ENCODE data around the gene BICD1. TPM values are rescaled to one million over a fixed set of nuclear protein-coding genes. Genes with fewer than 3 reads are reported as not detected.
"Not testable (repeated sequence)": the region's sequence is repeated elsewhere in the genome, so short reads cannot be mapped to it uniquely, and the experiment has no call there.

BICD1 gene
- polyA plus RNA-seq, 1 experiment = 7.9 TPM

DNA sequence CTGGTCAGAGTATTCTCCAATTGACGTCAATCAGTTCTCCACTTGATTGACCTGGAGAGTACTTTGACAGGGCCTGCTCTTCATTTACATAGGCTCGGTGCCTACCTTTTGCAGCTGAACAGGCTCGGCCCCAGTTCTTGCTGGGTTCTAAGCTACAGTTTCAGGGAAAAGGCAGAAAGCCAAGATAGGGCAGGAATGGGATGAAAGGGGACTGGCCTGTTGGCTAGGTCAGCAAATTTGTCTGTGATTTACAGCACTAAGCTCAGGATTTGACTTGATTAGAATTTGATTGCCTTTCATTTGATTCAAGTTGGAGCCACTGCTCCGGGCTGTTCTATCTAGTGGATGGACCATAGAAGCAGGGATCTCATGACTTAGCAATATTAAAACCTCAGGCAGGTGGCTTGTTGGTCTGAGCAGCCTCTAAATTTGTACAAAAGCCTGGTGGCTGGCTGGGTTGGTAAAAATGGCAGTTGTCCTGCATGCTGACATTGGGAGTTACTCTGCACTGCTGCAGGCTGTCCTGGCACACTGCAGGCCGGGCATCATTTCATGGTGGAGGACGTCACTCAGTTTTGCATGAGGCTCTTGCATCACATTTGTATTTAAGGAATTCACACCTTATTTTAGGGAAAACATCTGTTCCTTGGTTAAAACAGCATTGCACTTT, 71.8 kb downstream of the BICD1 start:
- Histone ChIP-seq H3K4me3 (ENCODE audit: low read depth, low read length) (no peak overlapping the region), H3K36me3 (ENCODE audit: control insufficient read depth, insufficient read depth, low read length) (no peaks in the 10 kb centered on the region), H3K27me3 (ENCODE audit: control insufficient read depth, insufficient read depth, low read length) (no peaks in the 10 kb centered on the region)
- ChIA-PET CTCF (no interaction called here), POLR2A (no interaction called here)
- TF ChIP-seq, protein P1, sequence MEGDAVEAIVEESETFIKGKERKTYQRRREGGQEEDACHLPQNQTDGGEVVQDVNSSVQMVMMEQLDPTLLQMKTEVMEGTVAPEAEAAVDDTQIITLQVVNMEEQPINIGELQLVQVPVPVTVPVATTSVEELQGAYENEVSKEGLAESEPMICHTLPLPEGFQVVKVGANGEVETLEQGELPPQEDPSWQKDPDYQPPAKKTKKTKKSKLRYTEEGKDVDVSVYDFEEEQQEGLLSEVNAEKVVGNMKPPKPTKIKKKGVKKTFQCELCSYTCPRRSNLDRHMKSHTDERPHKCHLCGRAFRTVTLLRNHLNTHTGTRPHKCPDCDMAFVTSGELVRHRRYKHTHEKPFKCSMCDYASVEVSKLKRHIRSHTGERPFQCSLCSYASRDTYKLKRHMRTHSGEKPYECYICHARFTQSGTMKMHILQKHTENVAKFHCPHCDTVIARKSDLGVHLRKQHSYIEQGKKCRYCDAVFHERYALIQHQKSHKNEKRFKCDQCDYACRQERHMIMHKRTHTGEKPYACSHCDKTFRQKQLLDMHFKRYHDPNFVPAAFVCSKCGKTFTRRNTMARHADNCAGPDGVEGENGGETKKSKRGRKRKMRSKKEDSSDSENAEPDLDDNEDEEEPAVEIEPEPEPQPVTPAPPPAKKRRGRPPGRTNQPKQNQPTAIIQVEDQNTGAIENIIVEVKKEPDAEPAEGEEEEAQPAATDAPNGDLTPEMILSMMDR (IDR thresholded peaks at IDR 0.05; ENCODE audit: insufficient read depth, low read depth, low read length) = no peak
- DNase-seq (ENCODE audit: low read depth) = no peak

DNA sequence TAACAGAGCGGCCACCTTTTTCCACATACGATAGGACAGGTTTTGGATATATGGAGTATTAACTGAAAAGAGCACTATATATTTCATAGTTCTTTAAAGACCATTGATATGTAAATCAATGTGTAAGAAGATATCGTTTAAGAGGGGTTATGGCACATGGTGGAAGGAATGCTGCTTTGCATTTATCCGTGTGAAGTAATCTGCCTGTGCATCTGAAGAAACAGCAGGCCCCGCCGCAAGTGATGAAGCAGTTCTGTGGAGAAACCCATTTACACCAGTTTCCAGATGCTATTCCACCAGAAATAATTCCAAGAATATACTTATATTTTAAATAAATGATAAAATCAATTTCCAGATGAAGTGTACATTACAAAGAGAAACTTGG, 72.4 kb downstream of the BICD1 start:
- Histone ChIP-seq H3K27me3 (ENCODE audit: control insufficient read depth, insufficient read depth, low read length) (no peaks in the 10 kb centered on the region), H3K36me3 (ENCODE audit: control insufficient read depth, insufficient read depth, low read length) (no peaks in the 10 kb centered on the region), H3K4me3 (ENCODE audit: low read depth, low read length) (no peak overlapping the region)
- TF ChIP-seq, protein P1 (IDR thresholded peaks at IDR 0.05; ENCODE audit: insufficient read depth, low read depth, low read length) = no peak
- ChIA-PET POLR2A (no interaction called here), CTCF (no interaction called here)
- DNase-seq (ENCODE audit: low read depth) = no peak

DNA sequence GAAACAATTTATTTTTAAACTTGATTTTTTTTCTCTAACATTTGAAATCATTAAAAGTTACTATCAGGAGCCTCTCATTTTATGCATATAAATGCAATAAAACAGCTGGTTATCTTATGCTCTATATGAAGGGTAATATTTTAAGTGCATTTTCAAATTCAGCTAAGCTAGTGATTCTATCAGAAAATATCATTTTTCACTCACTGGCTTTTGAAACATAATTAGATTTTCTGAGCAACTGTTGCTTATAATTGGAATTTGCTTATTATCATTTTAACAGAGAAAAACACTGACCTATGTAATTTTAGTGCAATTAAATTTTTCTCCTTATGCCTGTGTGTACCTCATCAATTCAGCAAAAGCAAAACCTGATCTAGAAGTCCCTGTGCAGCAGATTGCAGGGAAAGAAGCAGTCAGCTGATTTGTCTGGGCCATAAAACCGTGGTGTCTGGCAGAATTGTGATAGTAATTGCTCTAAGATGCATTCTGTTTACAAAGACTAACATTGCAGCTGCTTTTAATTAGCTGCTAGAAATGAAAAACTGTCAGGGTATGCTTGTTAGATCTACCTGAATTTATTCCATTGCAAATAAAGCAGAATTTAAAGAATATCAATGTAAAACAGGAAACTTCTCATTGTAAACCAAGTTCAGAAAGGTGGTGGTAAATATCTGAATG, 75.0 kb downstream of the BICD1 start:
- Histone ChIP-seq H3K36me3 (ENCODE audit: control insufficient read depth, insufficient read depth, low read length) (no peaks in the 10 kb centered on the region), H3K27me3 (ENCODE audit: control insufficient read depth, insufficient read depth, low read length) (no peaks in the 10 kb centered on the region), H3K4me3 (ENCODE audit: low read depth, low read length) (no peak overlapping the region)
- peak; percentile 20 for DNase-seq (ENCODE audit: low read depth)
- TF ChIP-seq, protein P1 (IDR thresholded peaks at IDR 0.05; ENCODE audit: insufficient read depth, low read depth, low read length) = no peak
- CTCF ChIA-PET = no interaction called here
- POLR2A ChIA-PET = no interaction called here

DNA sequence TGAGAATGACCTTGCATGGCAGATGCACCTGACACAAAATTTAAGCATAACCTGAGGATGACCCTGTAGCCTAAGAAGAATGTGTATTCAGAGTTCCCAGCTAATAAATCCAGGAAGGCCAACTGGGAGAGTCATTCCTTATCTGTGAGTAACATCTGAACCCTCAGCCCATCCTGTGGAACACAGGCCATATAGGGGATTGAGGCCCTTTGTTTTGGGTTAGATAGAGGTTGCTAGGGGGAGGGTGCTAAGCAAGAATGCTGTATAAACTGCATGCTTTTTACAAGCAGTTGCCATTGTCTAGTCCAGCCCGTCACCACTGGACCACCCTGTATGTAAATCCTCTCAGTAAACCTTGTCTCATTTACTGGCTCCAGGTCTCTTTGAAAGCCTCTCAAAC, 77.0 kb downstream of the BICD1 start:
- H3K27me3 ChIP-seq (ENCODE audit: control insufficient read depth, insufficient read depth, low read length) = no peaks in the 10 kb centered on the region
- ChIA-PET POLR2A (no interaction called here), CTCF (no interaction called here)
- no peak overlapping the region for H3K4me3 ChIP-seq (ENCODE audit: low read depth, low read length)
- H3K36me3 ChIP-seq (ENCODE audit: control insufficient read depth, insufficient read depth, low read length) = no peaks in the 10 kb centered on the region
- DNase-seq (ENCODE audit: low read depth) = no peak
- TF ChIP-seq, protein P1 (IDR thresholded peaks at IDR 0.05; ENCODE audit: insufficient read depth, low read depth, low read length) = no peak

DNA sequence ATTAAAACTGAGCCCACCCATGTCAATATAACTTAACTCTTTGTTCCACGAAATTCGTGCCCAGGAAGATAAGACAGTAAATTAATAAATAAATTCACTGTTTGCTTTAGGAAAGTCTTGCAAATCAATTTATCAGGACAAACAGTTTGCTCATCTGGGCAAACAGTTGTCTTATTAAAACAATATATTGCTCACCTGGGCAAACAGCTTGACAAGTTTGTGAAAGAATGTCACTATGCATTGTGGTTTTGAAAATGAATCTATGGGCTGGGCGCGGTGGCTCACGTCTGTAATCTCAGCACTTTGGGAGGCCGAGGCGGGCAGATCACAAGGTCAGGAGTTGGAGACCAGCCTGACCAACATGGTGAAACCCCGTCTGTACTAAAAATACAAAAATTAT, 80.5 kb downstream of the BICD1 start:
- H3K36me3 ChIP-seq (ENCODE audit: control insufficient read depth, insufficient read depth, low read length); CTCF ChIA-PET; DNase-seq (ENCODE audit: low read depth); POLR2A ChIA-PET; H3K27me3 ChIP-seq (ENCODE audit: control insufficient read depth, insufficient read depth, low read length); H3K4me3 ChIP-seq (ENCODE audit: low read depth, low read length): not testable (repeated sequence)

DNA sequence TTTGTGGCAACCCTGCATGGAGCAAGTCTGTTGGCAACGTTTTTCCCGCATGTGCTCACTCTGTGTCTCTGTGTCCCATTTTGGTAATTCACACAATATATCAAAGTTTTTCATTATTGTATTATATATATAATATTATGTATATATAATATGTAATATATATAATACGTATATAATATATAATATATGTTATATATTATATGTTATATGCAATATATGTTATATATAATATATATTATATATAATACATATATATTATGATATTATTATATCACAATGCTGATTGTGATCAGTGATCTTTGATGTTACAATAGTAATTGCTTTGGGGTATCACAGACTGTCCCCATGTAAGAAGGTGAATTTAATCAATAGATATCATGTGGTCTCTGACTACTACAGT, 84.8 kb downstream of the BICD1 start:
- POLR2A ChIA-PET = no interaction called here
- H3K4me3 ChIP-seq (ENCODE audit: low read depth, low read length) = no peak overlapping the region
- CTCF ChIA-PET = no interaction called here
- no peaks in the 10 kb centered on the region for H3K27me3 ChIP-seq (ENCODE audit: control insufficient read depth, insufficient read depth, low read length)
- DNase-seq (ENCODE audit: low read depth) = no peak
- H3K36me3 ChIP-seq (ENCODE audit: control insufficient read depth, insufficient read depth, low read length) = no peaks in the 10 kb centered on the region
- TF ChIP-seq, protein P1 (IDR thresholded peaks at IDR 0.05; ENCODE audit: insufficient read depth, low read depth, low read length) = no peak
